ENCODE measurements around the gene C1QTNF2. TPM values are rescaled to one million over a fixed set of nuclear protein-coding genes. Genes with fewer than 3 reads are reported as not detected.

C1QTNF2 gene
- polyA plus RNA-seq, 3 donors = not detected

DNA sequence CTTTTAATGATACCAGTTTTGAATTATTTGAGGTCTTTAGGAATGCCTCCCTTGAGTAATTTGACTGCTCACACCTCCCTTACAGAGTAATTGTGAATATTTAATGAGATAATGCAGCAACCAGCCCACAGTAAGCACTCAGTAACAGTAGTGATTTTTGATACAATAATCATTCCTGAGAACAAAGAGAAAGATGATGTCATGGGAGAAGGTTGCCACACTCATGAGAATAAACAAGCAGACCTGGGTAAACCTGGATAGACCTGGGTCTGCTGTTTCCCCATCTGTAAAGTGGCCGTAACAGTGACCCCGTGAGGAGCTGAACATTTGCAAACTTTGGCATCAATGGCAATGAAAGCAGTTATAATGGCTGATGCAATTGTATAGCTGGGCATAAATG, 4.2 kb downstream of the C1QTNF2 start:
- Mint-ChIP-seq H3K9me3 (peaks cover 0 to 6% (median 0%) of the 10 kb centered on the region in 7 donors), H3K4me3 (no peak overlapping the region), H3K36me3 (no peaks in the 10 kb centered on the region), H3K27me3 (ENCODE audit: low read depth in 3 of 3) (peaks cover 22 to 30% (median 29%) of the 10 kb centered on the region in 3 donors), H3K4me1 (peaks cover 13% of the 10 kb centered on the region), H3K27ac (no peak overlapping the region)
- intact Hi-C loops (cut with micrococcal nuclease) = no loop called here
- no CpG with 5 or more reads among the region's 2 CpGs for WGBS (ENCODE audit: insufficient coverage)
- H3K27ac ChIP-seq (ENCODE audit: low read depth in 1 of 2, low read length in 2 of 2) = no peak overlapping the region
- no peak overlapping the region for H2AFZ ChIP-seq (ENCODE audit: insufficient read depth, low read depth, low read length, poor library complexity, severe bottlenecking)
- H3K79me2 ChIP-seq (ENCODE audit: insufficient read depth, low read length) = no peaks in the 10 kb centered on the region
- H3K4me2 ChIP-seq (replicated peaks; ENCODE audit: extremely low read depth, low read length, poor library complexity, severe bottlenecking) = no peak overlapping the region
- DNase-seq = no peak
- no peak overlapping the region for H3K4me3 ChIP-seq (replicated peaks in 1 of 3; ENCODE audit: low read depth in 2 of 3, low read length in 3 of 3)
- peaks cover 17 to 25% of the 10 kb centered on the region in 2 donors for H3K27me3 ChIP-seq (ENCODE audit: control insufficient read depth in 2 of 2, insufficient read depth in 2 of 2, low read length in 2 of 2)
- peaks cover 6 to 8% of the 10 kb centered on the region in 2 donors for H3K4me1 ChIP-seq (ENCODE audit: control insufficient read depth in 1 of 2, insufficient read depth in 2 of 2, low read length in 2 of 2)
- TF ChIP-seq, protein P1, sequence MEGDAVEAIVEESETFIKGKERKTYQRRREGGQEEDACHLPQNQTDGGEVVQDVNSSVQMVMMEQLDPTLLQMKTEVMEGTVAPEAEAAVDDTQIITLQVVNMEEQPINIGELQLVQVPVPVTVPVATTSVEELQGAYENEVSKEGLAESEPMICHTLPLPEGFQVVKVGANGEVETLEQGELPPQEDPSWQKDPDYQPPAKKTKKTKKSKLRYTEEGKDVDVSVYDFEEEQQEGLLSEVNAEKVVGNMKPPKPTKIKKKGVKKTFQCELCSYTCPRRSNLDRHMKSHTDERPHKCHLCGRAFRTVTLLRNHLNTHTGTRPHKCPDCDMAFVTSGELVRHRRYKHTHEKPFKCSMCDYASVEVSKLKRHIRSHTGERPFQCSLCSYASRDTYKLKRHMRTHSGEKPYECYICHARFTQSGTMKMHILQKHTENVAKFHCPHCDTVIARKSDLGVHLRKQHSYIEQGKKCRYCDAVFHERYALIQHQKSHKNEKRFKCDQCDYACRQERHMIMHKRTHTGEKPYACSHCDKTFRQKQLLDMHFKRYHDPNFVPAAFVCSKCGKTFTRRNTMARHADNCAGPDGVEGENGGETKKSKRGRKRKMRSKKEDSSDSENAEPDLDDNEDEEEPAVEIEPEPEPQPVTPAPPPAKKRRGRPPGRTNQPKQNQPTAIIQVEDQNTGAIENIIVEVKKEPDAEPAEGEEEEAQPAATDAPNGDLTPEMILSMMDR (IDR thresholded peaks at IDR 0.05) = no peak
- H3K36me3 ChIP-seq (replicated peaks in 1 of 2; ENCODE audit: control insufficient read depth in 1 of 2, insufficient read depth in 2 of 2, low read length in 2 of 2) = no peaks in the 10 kb centered on the region
- no peak overlapping the region for H3K9ac ChIP-seq (ENCODE audit: insufficient read depth, low read length, poor library complexity, severe bottlenecking)
- no peaks in the 10 kb centered on the region for H3K9me3 ChIP-seq (replicated peaks in 1 of 2; ENCODE audit: control insufficient read depth in 1 of 2, insufficient read depth in 1 of 2, low read length in 2 of 2)
- no peaks in the 10 kb centered on the region for H4K20me1 ChIP-seq (ENCODE audit: insufficient read depth, low read length)

DNA sequence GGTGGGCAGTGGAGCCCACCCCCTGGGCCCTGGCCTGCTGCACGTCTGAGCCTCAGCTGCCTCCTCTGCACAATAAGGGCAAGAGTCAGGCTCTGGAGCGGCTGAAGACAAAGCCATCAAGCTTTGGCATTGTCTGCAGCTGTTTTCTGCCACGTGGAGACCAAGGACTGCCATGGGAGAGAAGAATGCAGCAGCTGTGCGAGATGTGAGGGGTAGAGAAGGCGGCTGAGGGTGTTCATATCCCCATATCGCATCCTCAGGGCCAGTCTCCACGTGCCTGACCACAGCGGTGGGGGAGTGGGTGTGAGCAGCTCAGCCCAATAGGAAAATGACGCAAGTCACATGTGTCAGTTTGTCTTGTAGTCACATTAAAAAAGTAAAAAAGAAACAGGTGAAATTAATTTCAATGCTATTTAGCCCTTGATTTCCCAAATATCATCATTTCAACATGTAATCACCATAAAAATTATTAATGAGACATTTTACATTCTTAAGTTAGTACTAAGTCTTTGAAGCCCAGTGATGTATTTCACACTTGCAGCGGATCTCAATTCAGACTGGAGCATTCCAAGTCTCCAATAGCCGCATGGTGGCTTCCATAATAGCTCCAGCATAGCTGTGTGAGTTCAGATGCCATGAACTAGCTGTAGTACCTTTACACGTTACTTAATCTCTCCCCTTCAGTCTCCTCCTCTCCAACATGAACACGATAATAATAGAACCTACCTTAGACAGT, 6.6 kb downstream of the C1QTNF2 start:
- Histone ChIP-seq H3K27ac (ENCODE audit: low read depth in 1 of 2, low read length in 2 of 2) (no peak overlapping the region), H3K27me3 (ENCODE audit: control insufficient read depth in 2 of 2, insufficient read depth in 2 of 2, low read length in 2 of 2) (peaks cover 0 to 4% of the 10 kb centered on the region in 2 donors), H3K79me2 (ENCODE audit: insufficient read depth, low read length) (no peaks in the 10 kb centered on the region), H3K4me1 (ENCODE audit: control insufficient read depth in 1 of 2, insufficient read depth in 2 of 2, low read length in 2 of 2) (no peaks in the 10 kb centered on the region), H3K4me3 (replicated peaks in 1 of 3; ENCODE audit: low read depth in 2 of 3, low read length in 3 of 3) (no peak overlapping the region), H3K4me2 (replicated peaks; ENCODE audit: extremely low read depth, low read length, poor library complexity, severe bottlenecking) (no peak overlapping the region), H2AFZ (ENCODE audit: insufficient read depth, low read depth, low read length, poor library complexity, severe bottlenecking) (no peak overlapping the region), H3K9me3 (replicated peaks in 1 of 2; ENCODE audit: control insufficient read depth in 1 of 2, insufficient read depth in 1 of 2, low read length in 2 of 2) (no peaks in the 10 kb centered on the region), H4K20me1 (ENCODE audit: insufficient read depth, low read length) (no peaks in the 10 kb centered on the region), H3K36me3 (replicated peaks in 1 of 2; ENCODE audit: control insufficient read depth in 1 of 2, insufficient read depth in 2 of 2, low read length in 2 of 2) (no peaks in the 10 kb centered on the region), H3K9ac (ENCODE audit: insufficient read depth, low read length, poor library complexity, severe bottlenecking) (no peak overlapping the region)
- no peak overlapping the region for H3K27ac Mint-ChIP-seq
- peaks cover 3 to 11% (median 7%) of the 10 kb centered on the region in 3 donors for H3K27me3 Mint-ChIP-seq (ENCODE audit: low read depth in 3 of 3)
- H3K36me3 Mint-ChIP-seq = no peaks in the 10 kb centered on the region
- peaks cover 0 to 2% (median 0%) of the 10 kb centered on the region in 7 donors for H3K9me3 Mint-ChIP-seq
- 89% methylated on average over 7 of the region's 13 CpGs for WGBS (ENCODE audit: insufficient coverage)
- H3K4me3 Mint-ChIP-seq = no peak overlapping the region
- H3K4me1 Mint-ChIP-seq = peaks cover 2% of the 10 kb centered on the region
- DNase-seq = no peak
- intact Hi-C loops (cut with micrococcal nuclease) = no loop called here
- TF ChIP-seq, protein P1 (IDR thresholded peaks at IDR 0.05) = no peak

Measured in CD14-positive monocyte (primary cell).